Suprapubic skin (tissue), 4 donors: ENCODE measurements around the gene PARD6G.

Experiments used
- CTCF ChIP-seq, 2 donors: fragments of 200-600 bp in 1 of 2; fragments of 450-650 bp in 1 of 2; sonication (generic) in 1 of 2; IDR thresholded peaks; one replicate each; pipeline ENCODE4 v1.5.1; 2016 to 2019; ENCODE audit warnings: antibody characterized with exemption in 2 of 2, mild to moderate bottlenecking in 1 of 2, moderate library complexity in 1 of 2
- EP300 ChIP-seq: sonication (generic); formaldehyde crosslinking; IDR thresholded peaks from one replicate; pipeline ENCODE4 v1.6.1; 2017; ENCODE audit warnings: antibody characterized with exemption
- POLR2A ChIP-seq, 2 donors: fragments of 450-650 bp; IDR thresholded peaks; one replicate each; pipeline ENCODE4 v1.6.1; 2017; ENCODE audit warnings: antibody characterized with exemption in 2 of 2, mild to moderate bottlenecking in 2 of 2, moderate library complexity in 2 of 2
- POLR2AphosphoS5 ChIP-seq, 3 donors: sonication (generic); formaldehyde crosslinking; IDR thresholded peaks; one replicate each; pipeline ENCODE4 v1.6.1; 2017; ENCODE audit warnings: antibody characterized with exemption in 3 of 3

- TF ChIP-seq POLR2AphosphoS5 (IDR thresholded peaks at IDR 0.05) (no peak), CTCF (IDR thresholded peaks at IDR 0.05) (no peak), POLR2A (IDR thresholded peaks at IDR 0.05) (no peak), EP300 (no peak)
Observed at GRCh38 chr18:80170395-80171053, 76.8 kb downstream of the PARD6G start.
